Stimulated activated naive CD8-positive, alpha-beta T cell treated with anti-CD3 and anti-CD28 coated beads, Interleukin-15, Interleukin-2, amounts not matched to agents 100 U/mL and 50 U/mL, for 24 hours (primary cell): ENCODE results near the gene PI4K2A.

Experiments used
- ATAC-seq: fragments of 150-1000 bp; cut with Tn5 transposase; one replicate; pipeline ENCODE4 v1.10.0; 2021
- DNase-seq: peaks from one replicate; pipeline ENCODE4 v3.0.0; 2021

Gene PI4K2A

DNA sequence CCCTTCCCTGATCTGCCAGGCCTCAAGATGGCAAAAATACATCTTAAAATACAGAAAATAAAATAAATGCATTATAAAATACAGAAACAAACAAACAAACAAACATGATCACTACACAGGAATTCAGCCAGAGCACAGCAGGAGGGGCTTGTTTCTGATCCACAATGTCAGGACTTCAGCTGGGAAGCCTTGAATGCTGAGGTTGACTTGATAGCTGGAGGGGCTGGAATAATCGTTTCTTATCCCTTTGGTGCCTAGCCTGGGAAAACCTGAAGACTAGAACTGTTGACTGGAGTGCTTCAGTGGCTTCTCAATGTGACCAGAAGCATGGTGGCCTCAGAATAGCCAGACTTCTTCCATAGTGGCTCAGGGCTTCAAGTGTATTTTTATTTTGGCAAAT lies 63.9 kb downstream of the PI4K2A start:
- DNase-seq (no peak), ATAC-seq (no peak)

DNA sequence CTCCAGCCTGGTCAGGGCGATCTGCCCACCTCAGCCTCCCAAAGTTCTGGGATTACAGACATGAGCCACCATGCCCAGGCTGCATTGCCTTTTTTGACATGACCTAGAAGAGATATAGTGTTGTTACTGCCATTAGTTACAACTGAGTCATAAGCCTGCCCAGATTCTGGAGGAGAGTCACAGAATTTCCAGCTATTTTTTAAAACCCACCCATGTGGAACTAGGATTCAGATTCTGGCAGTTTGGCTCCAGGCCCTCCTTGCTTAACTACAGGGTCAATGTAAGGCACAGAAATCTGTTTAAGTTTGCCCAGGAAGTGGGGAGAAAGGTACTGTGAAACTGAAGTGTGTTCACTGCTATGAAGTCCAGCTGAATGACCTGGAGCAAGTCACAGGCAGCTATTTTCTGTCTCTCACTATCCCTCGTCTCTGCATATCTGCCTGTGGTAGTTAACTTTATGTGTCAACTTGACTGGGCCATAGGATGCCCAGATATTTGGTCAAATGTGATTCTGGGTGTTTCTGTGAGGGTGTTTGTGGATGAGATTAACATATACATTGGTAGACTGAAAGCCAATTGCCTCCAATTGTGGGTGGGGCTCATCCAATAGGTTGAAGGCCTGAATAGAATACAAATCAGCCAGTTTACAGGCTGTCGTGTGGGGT lies 64.7 kb downstream of the PI4K2A start:
- no peak for ATAC-seq
- DNase-seq = no peak

DNA sequence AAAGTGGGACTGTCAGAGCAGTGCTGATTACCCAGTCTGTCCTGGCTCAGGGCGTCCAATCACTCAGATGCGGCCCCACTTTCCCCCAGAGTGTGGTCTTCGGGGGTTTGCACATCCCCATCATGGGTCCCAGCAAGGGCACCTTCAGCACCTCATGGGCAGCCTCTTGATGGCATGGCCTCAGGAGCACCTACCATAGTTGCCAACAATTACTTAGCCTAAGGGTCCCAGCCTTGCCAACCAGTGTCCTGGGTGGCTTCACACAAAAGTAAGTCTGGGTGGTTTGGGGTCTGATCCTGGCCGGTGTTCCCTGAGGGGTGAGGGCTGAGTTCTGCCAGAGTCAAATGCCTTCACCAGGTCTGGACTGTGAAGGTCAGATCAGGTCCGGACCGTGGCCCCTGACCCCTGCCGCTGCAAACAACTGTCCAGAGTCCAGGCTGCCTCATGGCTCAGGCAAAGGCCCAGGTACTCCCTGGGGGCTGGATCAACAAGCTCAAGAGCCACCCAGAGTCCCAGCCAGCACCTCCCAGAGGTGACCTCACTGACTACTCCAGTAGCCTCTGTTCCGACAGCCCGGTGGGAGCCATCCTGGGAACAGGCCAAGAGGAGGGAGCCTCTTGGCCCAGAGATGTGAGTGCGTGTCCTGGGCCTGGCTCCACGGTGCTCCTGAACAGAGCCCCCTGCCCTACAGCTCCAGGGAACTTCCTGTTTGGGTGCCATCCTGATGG lies 66.8 kb downstream of the PI4K2A start:
- ATAC-seq = no peak
- DNase-seq = no peak

DNA sequence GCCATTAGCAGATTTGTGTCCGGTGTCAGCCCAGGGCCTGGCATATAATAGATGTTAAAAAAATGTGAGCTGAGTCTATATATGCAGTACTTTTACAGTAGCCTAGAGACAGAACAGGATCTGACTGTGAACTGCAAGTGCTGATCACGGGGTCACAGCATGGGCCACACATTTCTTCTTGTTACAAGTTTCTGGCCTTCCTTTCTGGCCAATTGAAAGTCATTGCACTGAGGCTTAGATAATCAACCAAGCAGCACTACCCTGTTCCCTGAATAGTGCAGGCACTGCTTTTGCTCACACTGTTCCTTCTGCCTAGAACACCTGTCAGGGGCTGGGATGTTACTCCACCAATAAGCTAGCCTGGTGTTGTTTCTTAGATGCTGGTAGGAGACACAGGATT lies 67.7 kb downstream of the PI4K2A start:
- ATAC-seq (no peak), DNase-seq (no peak)

DNA sequence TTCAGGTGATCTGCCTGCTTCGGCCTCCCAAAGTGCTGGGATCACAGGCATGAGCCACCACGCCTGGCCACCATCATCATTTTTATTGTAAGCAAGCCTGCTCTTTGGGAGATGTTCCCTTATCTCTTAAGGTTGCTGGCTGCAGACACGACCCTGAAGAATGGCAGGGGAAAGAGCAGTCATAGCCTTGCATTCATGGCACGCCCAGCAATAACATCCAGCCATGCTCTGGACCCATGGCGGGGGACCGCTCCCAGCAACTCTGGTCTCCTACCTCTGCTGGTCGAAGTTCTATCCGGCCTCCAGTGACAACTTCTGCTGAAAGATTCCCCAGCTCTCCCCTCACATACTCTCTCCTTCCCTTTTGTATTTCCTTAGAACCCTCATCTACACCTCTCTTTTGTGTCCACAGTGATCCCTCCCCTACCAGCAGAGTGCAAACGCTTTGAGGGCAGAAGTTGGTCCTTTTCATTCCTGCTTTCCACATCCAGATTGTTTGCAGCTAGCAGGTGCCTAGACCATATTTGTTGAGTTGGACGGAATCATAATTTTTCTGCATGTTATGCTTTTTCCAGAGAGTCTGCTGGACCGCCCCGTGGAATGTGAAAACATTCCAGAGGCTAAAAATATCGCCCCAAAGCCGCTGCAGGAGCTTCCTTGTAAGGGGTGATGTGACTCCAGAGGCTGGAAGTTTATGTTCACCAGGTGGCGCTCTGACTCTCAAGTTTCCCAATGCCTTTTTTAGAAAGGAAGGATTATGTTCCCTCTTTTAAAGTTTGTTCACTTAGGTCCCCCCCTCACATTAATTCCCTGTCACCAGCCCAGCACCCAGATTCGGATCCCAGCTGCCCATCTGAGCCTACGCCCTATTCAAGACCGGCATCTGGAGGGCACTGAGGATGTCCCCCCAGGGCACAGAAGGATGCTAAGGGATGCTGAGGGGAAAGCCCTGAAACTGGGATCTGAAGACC lies 68.8 kb downstream of the PI4K2A start:
- DNase-seq (peak; percentile 51), ATAC-seq (no peak)

DNA sequence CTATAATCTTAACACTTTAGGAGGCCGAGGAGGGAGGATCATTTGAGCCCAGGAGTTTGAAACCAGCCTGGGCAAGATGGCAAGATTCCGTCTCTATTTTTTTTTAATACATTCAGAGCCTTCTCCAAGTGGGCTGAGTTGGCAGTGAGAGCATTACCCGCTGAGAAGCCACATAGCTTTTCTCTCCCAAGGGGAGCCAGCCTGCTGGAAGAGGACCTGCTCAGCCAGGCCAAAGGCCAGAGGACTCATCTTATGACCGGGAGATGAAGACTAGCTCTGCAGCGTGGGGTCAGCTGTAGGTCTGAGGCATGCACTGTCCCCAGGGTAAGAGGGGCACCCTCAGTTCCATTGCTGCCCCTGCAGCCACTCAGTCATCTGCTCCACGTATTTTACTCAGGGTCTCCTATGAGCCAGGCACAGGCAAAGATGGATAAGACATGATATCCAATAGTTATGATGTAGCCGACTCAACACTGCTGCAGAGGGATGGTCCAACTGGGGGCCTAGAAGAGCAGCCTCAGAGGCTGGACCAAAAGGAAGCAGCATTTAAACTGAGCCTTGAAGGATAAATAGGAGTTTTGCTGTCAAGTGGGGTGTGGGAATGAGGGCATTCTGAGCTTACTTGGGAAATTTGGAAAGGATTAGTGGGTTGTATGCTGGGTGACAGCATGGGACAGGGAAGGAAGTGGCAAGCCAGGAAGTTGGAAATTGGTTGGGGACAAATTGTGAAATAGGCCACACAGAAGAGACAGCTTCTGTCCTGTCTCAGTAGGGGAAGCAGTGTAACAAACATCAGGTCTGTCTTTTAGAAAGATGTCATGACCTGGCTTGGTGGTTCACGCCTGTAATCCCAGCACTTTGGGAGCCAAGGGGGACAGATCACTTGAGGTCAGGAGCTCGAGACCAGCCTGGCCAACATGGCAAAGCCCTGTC lies 71.4 kb downstream of the PI4K2A start:
- ATAC-seq (no peak), DNase-seq (no peak)

DNA sequence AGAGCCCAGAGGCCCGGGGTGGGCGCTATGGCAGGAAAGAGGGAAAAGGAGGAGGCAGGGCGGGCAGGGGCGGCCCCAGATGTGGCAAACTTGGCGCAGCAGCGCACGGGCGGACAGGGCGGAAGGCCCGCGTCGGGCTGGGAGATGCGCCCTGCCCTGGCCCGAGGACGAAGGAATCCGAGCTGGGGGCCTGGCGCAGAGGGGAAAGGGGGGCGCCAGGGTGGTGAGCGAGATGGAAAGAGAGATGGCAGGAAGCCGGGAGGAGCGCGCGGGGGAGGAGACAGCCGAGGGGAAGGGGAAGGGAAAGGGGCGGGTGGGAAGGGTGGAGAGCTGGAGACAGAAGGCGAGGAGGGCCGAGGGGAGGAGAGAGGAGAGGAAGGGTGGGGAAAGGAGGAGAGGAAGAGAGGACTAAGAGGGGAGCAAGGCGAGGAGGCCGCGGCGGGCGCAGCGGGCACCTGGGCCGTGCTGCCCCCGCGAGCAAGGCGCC lies 72.9 kb downstream of the PI4K2A start, which contains the start of gene MARVELD1:
TSS of gene MARVELD1 (plus strand) at position 392 of the 487 bp plus-strand sequence. CDS start 147 bp downstream, outside the sequence.
- DNase-seq = peak; percentile 28
- ATAC-seq = peak; percentile 10

DNA sequence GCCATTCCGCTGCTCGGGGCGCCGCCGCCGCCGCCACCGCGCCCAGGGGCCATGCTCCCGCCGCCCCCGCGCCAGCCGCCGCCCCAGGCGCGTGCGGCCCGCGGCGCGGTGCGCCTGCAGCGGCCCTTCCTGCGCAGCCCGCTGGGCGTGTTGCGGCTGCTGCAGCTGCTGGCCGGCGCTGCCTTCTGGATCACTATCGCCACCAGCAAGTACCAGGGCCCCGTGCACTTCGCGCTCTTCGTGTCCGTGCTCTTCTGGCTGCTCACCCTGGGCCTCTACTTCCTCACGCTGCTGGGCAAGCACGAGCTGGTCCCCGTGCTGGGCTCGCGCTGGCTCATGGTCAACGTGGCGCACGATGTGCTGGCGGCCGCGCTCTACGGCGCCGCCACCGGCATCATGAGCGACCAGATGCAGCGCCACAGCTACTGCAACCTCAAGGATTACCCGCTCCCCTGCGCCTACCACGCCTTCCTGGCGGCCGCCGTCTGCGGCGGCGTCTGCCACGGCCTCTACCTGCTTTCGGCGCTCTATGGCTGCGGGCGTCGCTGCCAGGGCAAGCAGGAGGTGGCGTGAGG lies 73.4 kb downstream of the PI4K2A start:
- ATAC-seq = peak; percentile 68
- peak; percentile 31 for DNase-seq

DNA sequence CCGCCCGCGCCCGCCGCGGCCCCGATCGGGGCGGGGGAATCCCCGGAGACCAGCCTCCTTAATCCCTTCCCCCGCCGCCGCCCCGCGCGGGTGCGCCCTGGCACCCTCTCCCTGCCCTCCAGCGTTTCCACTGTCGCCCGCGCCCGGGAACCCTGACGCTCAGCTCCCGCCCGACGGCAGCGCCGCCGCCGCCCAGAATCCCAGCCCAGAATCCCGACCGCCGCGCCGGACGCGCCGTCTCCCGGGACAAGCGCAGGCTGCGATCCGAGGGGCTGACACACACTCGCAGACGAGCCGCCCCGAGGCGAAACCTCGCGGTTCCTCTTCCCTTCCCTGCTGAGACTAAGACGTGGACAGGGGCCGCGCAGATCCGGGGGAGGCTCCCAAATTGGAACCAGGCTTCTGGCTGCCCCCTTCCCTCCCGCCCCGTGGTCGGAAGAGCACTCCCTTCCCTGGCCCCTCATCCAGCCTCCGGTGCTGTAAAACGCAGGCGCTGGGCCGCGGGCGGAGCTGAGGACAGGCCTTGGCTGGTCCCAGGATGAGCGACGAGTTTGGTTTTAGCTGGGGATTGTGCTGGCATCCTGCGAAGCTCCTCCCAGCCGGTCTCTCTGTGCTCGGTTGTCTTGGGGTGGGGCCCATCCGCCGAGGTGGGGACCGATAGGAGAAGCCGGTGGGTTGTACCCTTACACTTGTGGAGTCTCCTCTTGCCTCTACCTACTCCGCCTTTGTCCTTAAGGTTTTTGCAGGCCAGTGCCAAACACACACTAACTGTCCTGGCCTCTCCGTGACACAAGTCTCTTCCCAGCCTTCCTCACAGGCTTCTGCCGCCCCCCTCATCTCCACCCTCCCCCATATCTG lies 74.2 kb downstream of the PI4K2A start:
- ATAC-seq (peak; percentile 64), DNase-seq (peak; percentile 56)

DNA sequence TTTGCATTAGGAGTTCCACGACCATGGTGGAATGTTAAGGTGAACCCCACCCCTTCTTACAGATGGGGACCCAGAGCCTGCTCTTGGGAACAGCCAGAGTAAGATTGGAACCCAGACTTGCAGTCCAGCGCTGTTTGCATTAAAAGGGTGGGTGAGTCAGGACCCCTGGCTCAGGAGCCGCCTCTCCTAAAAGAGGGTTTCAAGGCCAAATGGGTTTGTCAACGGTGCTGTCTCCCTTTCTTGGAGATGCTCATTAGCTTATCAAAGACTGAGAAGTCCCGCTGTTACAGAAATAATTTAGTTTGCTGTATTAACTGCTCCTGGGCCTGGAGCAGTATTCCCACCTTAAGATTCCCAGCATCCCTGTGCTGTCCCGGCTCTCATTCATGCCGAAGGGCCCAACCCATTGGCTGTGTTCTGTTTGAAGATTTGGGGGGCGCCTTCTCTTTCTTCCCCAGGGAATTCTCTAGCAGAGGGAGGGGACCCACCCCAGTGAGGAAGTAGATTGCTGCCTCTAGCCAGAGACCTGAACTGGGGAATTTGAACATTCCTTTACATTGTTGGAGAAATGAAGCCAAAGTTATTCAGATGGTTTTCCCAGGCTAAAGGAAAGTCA lies 74.9 kb downstream of the PI4K2A start:
- ATAC-seq (no peak), DNase-seq (no peak)

DNA sequence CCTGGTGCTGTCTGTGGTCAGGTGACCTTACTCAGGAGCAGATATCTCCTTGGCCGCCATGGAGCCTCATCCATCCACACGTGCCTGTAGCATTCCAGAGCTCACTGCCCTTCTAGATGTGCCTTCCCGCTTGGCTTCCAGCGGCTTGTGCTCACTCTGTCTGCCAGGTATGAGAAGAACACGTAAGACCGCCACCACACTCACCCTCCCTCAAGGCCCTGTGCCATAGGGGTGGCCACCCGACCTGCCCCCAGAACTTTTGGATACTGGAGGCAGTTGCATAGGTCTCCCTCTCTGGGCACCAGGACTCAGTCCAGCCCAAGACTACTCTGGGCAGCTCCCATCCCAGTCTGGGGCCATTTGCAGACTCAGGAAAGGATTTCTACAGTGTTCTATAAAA lies 77.2 kb downstream of the PI4K2A start:
- DNase-seq (no peak), ATAC-seq (no peak)

DNA sequence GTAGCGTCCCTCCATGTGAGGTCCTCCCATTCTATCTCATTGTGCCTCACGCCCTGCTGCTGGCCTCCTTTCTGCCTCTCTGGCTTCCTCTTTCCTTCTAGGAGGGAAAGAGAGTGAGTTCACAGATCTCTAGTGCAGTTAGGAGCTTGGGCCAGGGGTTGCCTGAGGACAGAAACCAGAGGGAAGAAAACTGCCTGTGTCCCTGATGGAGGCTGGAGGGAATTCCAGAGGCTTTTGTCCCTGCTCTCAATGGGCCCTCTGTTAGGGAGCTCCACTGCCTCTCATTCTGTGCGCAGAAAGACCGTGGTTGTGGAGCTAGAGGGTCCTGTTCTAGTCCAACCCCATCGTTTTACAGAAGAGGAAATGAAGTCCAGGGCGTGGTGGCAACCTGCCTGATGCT lies 77.7 kb downstream of the PI4K2A start:
- no peak for DNase-seq
- ATAC-seq = no peak

DNA sequence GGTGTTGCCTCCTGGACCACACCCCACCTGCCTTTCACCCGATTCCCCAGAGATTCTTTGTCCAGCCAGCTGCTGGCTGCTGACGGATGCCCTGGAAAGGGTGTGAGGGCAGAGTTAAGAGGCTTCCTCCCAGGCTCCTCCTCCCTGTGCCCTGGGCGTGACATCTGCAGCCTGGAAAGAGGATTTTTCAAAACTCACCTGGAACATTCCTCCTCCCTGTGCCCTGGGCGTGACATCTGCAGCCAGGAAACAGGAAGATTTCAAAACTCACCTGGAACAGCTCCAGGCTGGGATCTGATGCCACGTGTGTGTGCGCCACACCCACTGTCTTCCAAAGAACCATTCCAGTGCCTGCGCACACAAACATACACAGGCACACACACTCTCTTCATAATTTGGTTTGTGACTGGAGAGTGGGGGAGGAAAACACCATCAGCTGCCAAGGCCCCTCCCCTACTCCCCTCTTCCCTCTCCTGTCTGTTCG lies 78.2 kb downstream of the PI4K2A start:
- ATAC-seq (no peak), DNase-seq (no peak)

DNA sequence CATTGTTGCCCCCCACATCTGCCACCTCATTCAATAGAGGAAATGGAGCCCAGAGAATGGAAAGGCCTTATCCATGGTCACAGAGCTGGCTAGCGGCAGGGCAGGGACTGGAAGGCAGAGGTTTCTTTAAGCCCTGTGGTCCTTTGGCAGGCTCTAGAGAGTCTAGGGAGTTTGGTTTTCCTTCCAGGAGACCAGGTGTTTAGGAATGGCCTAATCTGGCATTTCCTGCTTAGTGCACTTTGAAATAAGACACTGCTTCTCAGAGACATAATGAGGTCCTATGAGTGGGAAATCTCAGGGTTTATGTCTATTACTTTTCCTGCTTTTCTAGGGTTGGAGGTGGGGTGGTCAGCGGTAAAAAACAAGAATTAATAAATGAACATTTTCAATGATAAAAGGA lies 79.1 kb downstream of the PI4K2A start:
- ATAC-seq (no peak), DNase-seq (no peak)

DNA sequence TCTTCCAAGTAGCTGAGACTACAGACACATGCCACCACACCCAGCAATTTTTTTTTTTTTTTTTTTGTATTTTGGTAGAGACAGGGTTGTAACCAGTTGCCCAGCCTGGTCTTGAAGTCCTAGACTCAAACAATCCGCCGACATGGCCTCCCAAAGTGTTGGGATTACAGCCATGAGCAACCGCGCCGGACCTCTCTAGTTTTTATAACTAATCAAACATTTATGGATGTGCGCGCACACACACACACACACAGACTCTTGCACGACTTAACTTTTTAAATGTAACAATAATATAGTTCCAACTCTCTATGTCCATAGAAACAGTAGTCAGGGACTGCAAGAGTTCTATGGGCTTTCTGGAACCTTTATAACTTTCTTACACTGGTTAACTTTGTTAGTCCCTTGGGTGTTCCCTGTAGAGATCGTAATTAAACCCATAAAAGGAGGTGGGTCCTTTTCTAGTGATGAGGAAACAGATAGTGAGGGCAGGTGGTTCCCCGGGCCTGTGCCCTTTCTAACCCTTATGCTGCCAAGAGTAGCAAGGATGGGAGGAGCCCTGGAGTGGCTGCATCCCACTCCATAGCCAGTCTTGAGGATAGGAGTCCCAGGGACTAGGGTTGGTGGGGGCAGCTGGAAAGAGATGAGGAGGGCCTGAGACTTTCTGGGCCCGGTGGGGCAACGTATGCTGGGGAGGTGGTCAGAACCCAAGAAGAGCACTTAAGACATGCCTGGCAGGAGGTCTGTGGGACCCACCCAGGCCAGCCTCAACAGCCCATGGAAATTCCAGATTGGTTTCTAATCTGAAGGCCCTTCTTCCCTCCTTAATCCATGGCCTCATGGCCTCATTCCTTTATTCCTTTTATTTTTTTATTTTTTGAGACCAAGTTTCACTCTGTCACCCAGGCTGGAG lies 81.7 kb downstream of the PI4K2A start:
- no peak for ATAC-seq

DNA sequence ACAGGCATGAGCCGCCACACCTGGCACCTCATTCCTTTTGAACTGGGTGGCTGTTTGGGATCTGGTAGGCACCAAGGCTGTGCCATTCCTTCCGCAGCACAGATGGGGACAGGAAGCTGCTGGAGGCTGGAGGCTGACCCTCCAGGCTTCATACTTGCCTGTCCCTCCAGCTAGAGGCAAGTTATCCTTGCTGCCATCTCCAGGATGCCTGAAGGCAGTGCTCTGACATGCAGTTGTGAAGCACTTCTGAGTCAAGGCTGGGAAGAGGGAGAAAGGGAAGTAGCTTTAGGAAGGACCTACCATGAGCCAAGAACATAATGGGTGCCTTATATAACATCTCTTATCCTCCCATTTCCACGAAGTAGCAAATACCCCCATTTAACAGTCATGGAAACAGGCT lies 82.5 kb downstream of the PI4K2A start:
- no peak for ATAC-seq
- no peak for DNase-seq

More for the DNA sequence above, 81.7 kb downstream of the PI4K2A start:
- no peak for DNase-seq

DNA sequence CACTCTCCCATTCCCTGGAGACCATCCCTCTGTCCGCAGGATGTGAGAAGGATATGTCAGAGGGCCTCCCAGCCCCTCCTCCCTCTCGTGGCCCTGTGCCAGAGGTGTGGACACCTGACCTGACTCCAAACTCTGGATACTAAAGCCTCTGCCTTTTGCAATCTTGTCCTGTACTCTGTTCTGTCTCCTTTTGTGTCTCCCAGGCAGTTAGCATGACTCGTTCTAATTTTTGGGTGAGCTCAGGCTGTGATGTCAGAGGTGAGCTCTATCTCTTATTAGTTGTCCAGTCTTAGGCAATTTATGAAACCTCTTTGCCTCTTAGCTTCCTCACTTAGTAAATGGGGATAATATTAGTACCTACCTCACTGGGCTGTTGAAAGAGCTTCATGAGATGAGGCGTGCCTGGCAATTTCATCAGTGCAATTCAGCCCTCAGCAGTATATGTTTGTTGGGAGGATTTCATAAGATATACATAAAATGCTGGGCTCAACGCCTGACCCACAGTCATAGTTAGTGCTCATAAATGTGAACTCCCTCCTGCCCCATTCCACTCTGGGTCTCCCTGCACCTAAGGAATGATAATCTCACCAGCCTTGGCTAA lies 84.0 kb downstream of the PI4K2A start:
- ATAC-seq (no peak), DNase-seq (no peak)
